ENCODE measurements around the gene EIF2S3. TPM values are rescaled to one million over a fixed set of nuclear protein-coding genes. Genes with fewer than 3 reads are reported as not detected.

The EIF2S3 gene
- total and polyA plus RNA-seq, 2 of the 8 experiments (the other 6 are each of a cell fraction or from before 2014, with no cell fraction given): 65.5 to 259 TPM

DNA sequence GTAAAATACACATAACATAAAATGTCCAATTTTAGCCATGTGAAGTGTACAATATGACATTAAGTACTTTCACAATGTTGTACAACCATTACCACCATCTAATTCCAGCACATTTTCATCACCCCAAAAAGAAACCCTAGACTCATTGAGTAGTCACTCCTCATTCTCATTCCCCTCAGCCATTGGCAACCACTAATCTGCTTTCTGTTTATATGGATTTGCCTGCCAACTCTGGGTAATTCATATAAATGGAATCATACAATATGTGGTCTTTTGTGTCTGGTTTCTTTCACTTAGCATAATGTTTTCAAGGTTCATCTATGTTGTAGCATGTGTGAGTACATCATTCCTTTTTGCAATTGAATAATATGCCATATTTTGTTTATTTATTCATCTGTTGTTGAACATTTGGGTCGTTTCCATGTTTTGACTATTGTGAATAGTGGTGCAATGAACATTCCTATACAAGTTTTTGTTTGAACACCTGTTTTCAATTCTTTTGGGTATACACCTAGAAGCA lies 43.0 kb downstream of the EIF2S3 start (continued):
- TF ChIP-seq, protein P1, sequence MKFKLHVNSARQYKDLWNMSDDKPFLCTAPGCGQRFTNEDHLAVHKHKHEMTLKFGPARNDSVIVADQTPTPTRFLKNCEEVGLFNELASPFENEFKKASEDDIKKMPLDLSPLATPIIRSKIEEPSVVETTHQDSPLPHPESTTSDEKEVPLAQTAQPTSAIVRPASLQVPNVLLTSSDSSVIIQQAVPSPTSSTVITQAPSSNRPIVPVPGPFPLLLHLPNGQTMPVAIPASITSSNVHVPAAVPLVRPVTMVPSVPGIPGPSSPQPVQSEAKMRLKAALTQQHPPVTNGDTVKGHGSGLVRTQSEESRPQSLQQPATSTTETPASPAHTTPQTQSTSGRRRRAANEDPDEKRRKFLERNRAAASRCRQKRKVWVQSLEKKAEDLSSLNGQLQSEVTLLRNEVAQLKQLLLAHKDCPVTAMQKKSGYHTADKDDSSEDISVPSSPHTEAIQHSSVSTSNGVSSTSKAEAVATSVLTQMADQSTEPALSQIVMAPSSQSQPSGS (IDR thresholded peaks at IDR 0.05; ENCODE audit: low read length): no peak
- no peak for TF ChIP-seq BRCA1 (IDR thresholded peaks at IDR 0.05; ENCODE audit: low read depth, low read length)
- no peak for TF ChIP-seq SP4 (IDR thresholded peaks at IDR 0.05; ENCODE audit: low read length)
- no peak for TF ChIP-seq GTF2F1 (IDR thresholded peaks at IDR 0.05; ENCODE audit: borderline replicate concordance, low read depth, low read length)
- no peak for TF ChIP-seq BCL11A (IDR thresholded peaks at IDR 0.05; ENCODE audit: low read depth in 2 of 2, low read length in 2 of 2)
- no peak for TF ChIP-seq SRF (IDR thresholded peaks at IDR 0.05; ENCODE audit: low read depth, low read length)

Measured in H1 (cell line).